SK-N-SH treated with all-trans-retinoic acid at 6 μM for 48 hours (cell line): ENCODE data around the gene TEX14.

ENCODE experiments used
- PATZ1 ChIP-seq: fragments of 250-450 bp; sonication (Bioruptor Pico); IDR thresholded peaks from 2 replicates; pipeline ENCODE4 v1.8.0; 2020; ENCODE audit warnings: mild to moderate bottlenecking, moderate library complexity, borderline replicate concordance
- ZNF70 ChIP-seq: fragments of 450-650 bp; formaldehyde crosslinking; IDR thresholded peaks from 2 replicates; pipeline ENCODE4 v1.5.0; 2020; ENCODE audit warnings: mild to moderate bottlenecking, moderate library complexity

- TF ChIP-seq PATZ1 (CRISPR knock-in tag) (no peak), ZNF70 (CRISPR knock-in tag) (no peak)
Observed at GRCh38 chr17:58637011-58637570, 54.8 kb downstream of the TEX14 start.
